AG04449 (cell line): ENCODE measurements around the gene TMPRSS3.

ENCODE experiments used
- CTCF ChIA-PET: fragments of 350-600 bp; formaldehyde crosslinking; extraction: SDS; loops from one replicate; lab custom pipeline; 2021; ENCODE audit warnings: antibody characterized with exemption; lab: Yijun Ruan, JAX
- POLR2A ChIA-PET: fragments of 400-600, 350-600 bp; formaldehyde crosslinking; extraction: SDS; loops from one replicate; lab custom pipeline; 2020; ENCODE audit warnings: antibody characterized with exemption, inconsistent platforms; lab: Yijun Ruan, JAX
- DNase-seq: peaks from one replicate; pipeline ENCODE4 v3.0.0-alpha.2; 2010; ENCODE audit warnings: low read depth, low spot score
- H3K4me3 ChIP-seq: 2 replicates; pipeline ENCODE4 v1.5.1; 2011; ENCODE audit warnings: low read depth, mild to moderate bottlenecking, control low read depth, low read length
- CTCF ChIP-seq: IDR thresholded peaks from one replicate; pipeline ENCODE4 v1.5.1; 2011; ENCODE audit warnings: mild to moderate bottlenecking, moderate library complexity, low read length, control low read depth, inconsistent platforms; ENCODE audit not compliant: insufficient read depth; ENCODE audit errors: missing control alignments

The TMPRSS3 gene

GRCh38 chr21:42332557-42333317 lies 63.1 kb downstream of the TMPRSS3 start:
- no peak for TF ChIP-seq CTCF
- no peak for DNase-seq
- ChIA-PET POLR2A (no interaction called here), CTCF (no interaction called here)
- H3K4me3 ChIP-seq, result no peak overlapping the region

- no peak for TF ChIP-seq CTCF
- ChIA-PET CTCF (no interaction called here), POLR2A (no interaction called here)
- DNase-seq, result no peak
- H3K4me3 ChIP-seq, result no peak overlapping the region
Observed at GRCh38 chr21:42331660-42332059, 64.2 kb downstream of the TMPRSS3 start.

GRCh38 chr21:42330380-42331371 lies 65.2 kb downstream of the TMPRSS3 start:
- ChIA-PET CTCF (interaction anchor here (0.5 kb wide), 1 partner anchor 45 kb away, joined by 3 read pairs; no protein-coding TSS in a partner anchor), POLR2A (no interaction called here)
- TF ChIP-seq CTCF, result no peak
- no peak for DNase-seq
- H3K4me3 ChIP-seq, result no peak overlapping the region

- ChIA-PET POLR2A (no interaction called here), CTCF (no interaction called here)
- no peak for TF ChIP-seq CTCF
- no peak overlapping the region for H3K4me3 ChIP-seq
- DNase-seq, result no peak
Observed at GRCh38 chr21:42324896-42325295, 71.0 kb downstream of the TMPRSS3 start.
